Measurements from ENCODE around the gene CDC5L. TPM values are rescaled to one million over a fixed set of nuclear protein-coding genes. Genes with fewer than 3 reads are reported as not detected.

Gene CDC5L
- total RNA-seq: 37.4 TPM

GRCh38 chr6:44387346-44388134, at the start of gene CDC5L:
Gene CDC5L, plus strand, starts transcription at chr6:44387706. Its CDS starts 118 bp downstream, at chr6:44387824.

GRCh38 chr6:44342489-44342888, 45.0 kb upstream of the CDC5L start, which contains the start of gene SPATS1:
Gene SPATS1, plus strand, starts transcription at chr6:44342650. Its CDS starts 446 bp downstream, at chr6:44343096.

Small RNA genes lying within 50 kb of the gene (small RNA-seq; reads per million reads assigned to genes)
- gene MIR4642: not detected

Other genes with a start within 250 kb of the CDC5L start
- not detected for gene CAPN11, start 228.9 kb upstream of the CDC5L start, total RNA-seq
- not detected for gene MYMX, start 170.8 kb upstream of the CDC5L start, total RNA-seq
- gene SLC29A1, start 164.1 kb upstream of the CDC5L start, total RNA-seq: 15.9 TPM
- gene HSP90AB1, start 140.6 kb upstream of the CDC5L start, total RNA-seq: 534 TPM
- gene SLC35B2, start 130.2 kb upstream of the CDC5L start, total RNA-seq: 33.2 TPM
- 6.7 TPM for gene NFKBIE, start 122.2 kb upstream of the CDC5L start, total RNA-seq
- gene TMEM151B, start 117.3 kb upstream of the CDC5L start, total RNA-seq: 40.8 TPM
- gene AARS2, start 74.4 kb upstream of the CDC5L start, total RNA-seq: 11.8 TPM
- 1.2 TPM for gene SPATS1, start 45.1 kb upstream of the CDC5L start, total RNA-seq

All from diencephalon (tissue), 1 donor.